H9 (cell line): ENCODE results near the gene GTF2A1L. TPM values are rescaled to one million over a fixed set of nuclear protein-coding genes. Genes with fewer than 3 reads are reported as not detected.
A peak's percentile ranks its signal among the peaks of the same experiment; 100 is the strongest.

Experiments
- DNase-seq: peaks from one replicate; pipeline ENCODE4 v3.0.0-alpha.2; 2017
- H2AFZ ChIP-seq: one replicate; pipeline ENCODE4 v1.6.1; 2013; ENCODE audit warnings: mild to moderate bottlenecking, low read length, control low read depth, moderate library complexity
- H2AK5ac ChIP-seq: 2 replicates; pipeline ENCODE4 v1.6.1; 2013; ENCODE audit warnings: low read length, control low read depth, mixed read lengths; ENCODE audit not compliant: insufficient read length
- H2BK120ac ChIP-seq: one replicate; pipeline ENCODE4 v1.6.1; 2013; ENCODE audit warnings: low read depth, mild to moderate bottlenecking, low read length, control low read depth, inconsistent platforms; ENCODE audit not compliant: poor library complexity, severe bottlenecking
- H2BK12ac ChIP-seq: 2 replicates; pipeline ENCODE4 v1.6.1; 2013; ENCODE audit warnings: low read length, control low read depth, mixed read lengths, low read depth; ENCODE audit not compliant: insufficient read length
- H2BK15ac ChIP-seq: 2 replicates; pipeline ENCODE4 v1.6.1; 2013; ENCODE audit warnings: low read depth, low read length, control low read depth
- H2BK20ac ChIP-seq: one replicate; pipeline ENCODE4 v1.6.1; 2013; ENCODE audit warnings: low read depth, mild to moderate bottlenecking, low read length, control low read depth, inconsistent platforms; ENCODE audit not compliant: poor library complexity, severe bottlenecking
- H2BK5ac ChIP-seq: 2 replicates; pipeline ENCODE4 v1.6.1; 2013; ENCODE audit warnings: low read length, control low read depth, mixed read lengths; ENCODE audit not compliant: insufficient read length
- H3K14ac ChIP-seq: 2 replicates; pipeline ENCODE4 v1.6.1; 2013; ENCODE audit warnings: low read length, control low read depth; ENCODE audit not compliant: insufficient read depth
- H3K18ac ChIP-seq: 2 replicates; pipeline ENCODE4 v1.6.1; 2013; ENCODE audit warnings: low read depth, mild to moderate bottlenecking, mixed read lengths, low read length, control low read depth; ENCODE audit not compliant: insufficient read length
- H3K23ac ChIP-seq: 2 replicates; pipeline ENCODE4 v1.6.1; 2013; ENCODE audit warnings: low read length, control low read depth, mixed read lengths, low read depth; ENCODE audit not compliant: insufficient read length
- H3K23me2 ChIP-seq: 2 replicates; pipeline ENCODE4 v1.6.1; 2013; ENCODE audit warnings: low read depth, mild to moderate bottlenecking, mixed read lengths, low read length, control low read depth; ENCODE audit not compliant: insufficient read length, poor library complexity, severe bottlenecking
- H3K27ac ChIP-seq: 2 replicates; pipeline ENCODE4 v1.5.1; 2013; ENCODE audit warnings: low read length, control low read depth, mixed read lengths, low read depth; ENCODE audit not compliant: insufficient read length
- H3K27me3 ChIP-seq: 2 replicates; pipeline ENCODE4 v1.6.1; 2013; ENCODE audit warnings: low read length, control low read depth, inconsistent platforms; ENCODE audit not compliant: insufficient read depth
- H3K4ac ChIP-seq: 2 replicates; pipeline ENCODE4 v1.6.1; 2013; ENCODE audit warnings: low read depth, mild to moderate bottlenecking, control low read depth, inconsistent platforms, low read length, moderate library complexity
- H3K4me1 ChIP-seq: 2 replicates; pipeline ENCODE4 v1.6.1; 2013; ENCODE audit warnings: low read length, control low read depth, inconsistent platforms; ENCODE audit not compliant: insufficient read depth
- H3K4me2 ChIP-seq: 2 replicates; pipeline ENCODE4 v1.6.1; 2013; ENCODE audit warnings: low read length, control low read depth, mixed read lengths; ENCODE audit not compliant: insufficient read length, insufficient read depth
- H3K56ac ChIP-seq: 2 replicates; pipeline ENCODE4 v1.6.1; 2013; ENCODE audit warnings: low read depth, mild to moderate bottlenecking, mixed read lengths, low read length, control low read depth; ENCODE audit not compliant: insufficient read length
- H3K79me1 ChIP-seq: 2 replicates; pipeline ENCODE4 v1.6.1; 2013; ENCODE audit warnings: low read depth, mild to moderate bottlenecking, moderate library complexity, low read length, control low read depth, inconsistent platforms; ENCODE audit not compliant: insufficient read depth, poor library complexity, severe bottlenecking
- H3K79me2 ChIP-seq: 2 replicates; pipeline ENCODE4 v1.6.1; 2013; ENCODE audit warnings: low read length, control low read depth, inconsistent platforms; ENCODE audit not compliant: insufficient read depth
- H3K9ac ChIP-seq: 2 replicates; pipeline ENCODE4 v1.6.1; 2013; ENCODE audit warnings: low read length, control low read depth, mixed read lengths; ENCODE audit not compliant: insufficient read length; ENCODE audit errors: extremely low read depth
- H3K9me3 ChIP-seq: one replicate; pipeline ENCODE4 v1.6.1; 2013; ENCODE audit warnings: low read depth, low read length, inconsistent platforms; ENCODE audit not compliant: control insufficient read depth
- H3T11ph ChIP-seq: one replicate; pipeline ENCODE4 v1.6.1; 2013; ENCODE audit warnings: mild to moderate bottlenecking, low read length, control low read depth, inconsistent platforms
- H4K20me1 ChIP-seq: one replicate; pipeline ENCODE4 v1.6.1; 2013; ENCODE audit not compliant: control insufficient read depth, insufficient read length, insufficient read depth
- H4K5ac ChIP-seq: 2 replicates; pipeline ENCODE4 v1.6.1; 2013; ENCODE audit warnings: low read depth, mild to moderate bottlenecking, mixed read lengths, low read length, control low read depth; ENCODE audit not compliant: insufficient read length
- H4K8ac ChIP-seq: replicated peaks from 2 replicates; pipeline ENCODE4 v1.6.1; 2013; ENCODE audit warnings: low read length, control low read depth, mixed read lengths, low read depth; ENCODE audit not compliant: insufficient read length
- H4K91ac ChIP-seq: 2 replicates; pipeline ENCODE4 v1.6.1; 2013; ENCODE audit warnings: low read depth, mild to moderate bottlenecking, moderate library complexity, mixed read lengths, low read length, control low read depth; ENCODE audit not compliant: insufficient read length
- H3K27ac Mint-ChIP-seq, 3 experiments: 2 replicates in 2 of 3; 3 replicates in 1 of 3; pipeline ENCODE4 v1.8.0; 2020 to 2021; ENCODE audit warnings: mixed read lengths in 3 of 3, mild to moderate bottlenecking in 1 of 3, moderate library complexity in 1 of 3
- H3K27me3 Mint-ChIP-seq: 2 replicates; pipeline ENCODE4 v1.8.0; 2021; ENCODE audit warnings: low read depth, mild to moderate bottlenecking, moderate library complexity, mixed read lengths
- H3K36me3 Mint-ChIP-seq, 3 experiments: 2 replicates in 2 of 3; 3 replicates in 1 of 3; pipeline ENCODE4 v1.8.0; 2020 to 2021; ENCODE audit warnings: low read depth in 3 of 3, mixed read lengths in 3 of 3; ENCODE audit not compliant: insufficient read depth in 1 of 3
- H3K4me1 Mint-ChIP-seq, 2 experiments: 2 replicates each; pipeline ENCODE4 v1.8.0; 2020; ENCODE audit warnings: mixed read lengths in 2 of 2
- H3K4me3 Mint-ChIP-seq, 2 experiments: 2 replicates in 1 of 2; 3 replicates in 1 of 2; pipeline ENCODE4 v1.8.0; 2020 to 2021; ENCODE audit warnings: mild to moderate bottlenecking in 2 of 2, mixed read lengths in 2 of 2, moderate library complexity in 1 of 2
- H3K9me3 Mint-ChIP-seq, 2 experiments: 2 replicates in 1 of 2; 3 replicates in 1 of 2; pipeline ENCODE4 v1.8.0; 2020; ENCODE audit warnings: mild to moderate bottlenecking in 2 of 2, mixed read lengths in 2 of 2, moderate library complexity in 1 of 2
- WGBS: extraction: QIAGEN DNeasy Blood & Tissue Kit; methylation state at CpG from one replicate; pipeline ENCODE4 v1.1.7; 2013; ENCODE audit warnings: missing lambda C conversion rate, low lambda C conversion rate, mixed read lengths; ENCODE audit not compliant: insufficient read length; ENCODE audit errors: extremely low coverage; 5-methylcytosine and 5-hydroxymethylcytosine counted together
- total RNA-seq: library from RNA; stranded (reverse); gene quantifications from 2 replicates; pipeline ENCODE4 v1.2.1, GENCODE V29; 2021
- TF ChIP-seq, protein P1 (sequence below): fragments of 200-600 bp; sonication (generic); conservative IDR thresholded peaks from 3 replicates; pipeline ENCODE4 v1.8.0; 2021; ENCODE audit warnings: antibody characterized with exemption, mild to moderate bottlenecking

Gene GTF2A1L
- total RNA-seq, 1 experiment from 2014 or later, result not detected

DNA sequence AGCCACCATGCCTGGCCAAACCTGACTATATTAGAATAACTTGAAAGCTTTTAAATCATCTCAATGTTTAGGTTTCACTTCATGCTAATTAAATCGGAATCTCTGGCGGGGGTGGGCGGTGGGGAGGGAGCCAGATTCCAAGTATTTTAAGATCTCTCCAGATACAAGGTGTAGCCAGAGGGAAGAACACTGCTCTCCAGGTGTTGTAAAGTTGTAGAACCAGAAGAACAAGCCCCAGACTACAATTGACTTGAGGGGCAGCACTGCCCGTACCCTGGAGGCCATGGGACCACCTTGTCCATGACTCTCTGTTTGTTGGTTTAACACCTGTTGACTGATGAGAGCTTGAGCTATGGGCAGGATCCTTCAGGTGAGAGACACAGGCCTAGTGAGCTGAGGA, 33.1 kb upstream of the GTF2A1L start:
- no CpG with 5 or more reads among the region's 4 CpGs for WGBS
- no peak overlapping the region for H3K18ac ChIP-seq
- H3K9me3 ChIP-seq, result no peaks in the 10 kb centered on the region
- no peak for DNase-seq
- H3K27me3 Mint-ChIP-seq, result peaks cover 14% of the 10 kb centered on the region
- no peak overlapping the region for H4K5ac ChIP-seq
- H3K4me2 ChIP-seq, result no peak overlapping the region
- H3K4me1 Mint-ChIP-seq, result peaks cover 36 to 42% of the 10 kb centered on the region in 2 experiments
- peaks cover 20 to 37% (median 26%) of the 10 kb centered on the region in 3 experiments for H3K36me3 Mint-ChIP-seq
- H3K4me1 ChIP-seq, result peaks cover 10% of the 10 kb centered on the region; the same call in 1 of the 2 replicates
- H3K23ac ChIP-seq, result no peak overlapping the region
- no peak overlapping the region for H3T11ph ChIP-seq
- no peak overlapping the region for H3K14ac ChIP-seq
- H3K23me2 ChIP-seq, result no peaks in the 10 kb centered on the region
- H2BK20ac ChIP-seq, result no peak overlapping the region
- H2BK120ac ChIP-seq, result no peak overlapping the region
- H3K9me3 Mint-ChIP-seq, result no peaks in the 10 kb centered on the region; a peak in 1 of 5 replicates
- no peak overlapping the region for H4K8ac ChIP-seq
- H4K91ac ChIP-seq, result no peak overlapping the region
- no peak overlapping the region for H3K4ac ChIP-seq
- no peak overlapping the region for H3K9ac ChIP-seq
- H3K27me3 ChIP-seq, result no peaks in the 10 kb centered on the region
- no peak overlapping the region for H2AK5ac ChIP-seq
- H2BK15ac ChIP-seq, result no peak overlapping the region
- TF ChIP-seq, protein P1, sequence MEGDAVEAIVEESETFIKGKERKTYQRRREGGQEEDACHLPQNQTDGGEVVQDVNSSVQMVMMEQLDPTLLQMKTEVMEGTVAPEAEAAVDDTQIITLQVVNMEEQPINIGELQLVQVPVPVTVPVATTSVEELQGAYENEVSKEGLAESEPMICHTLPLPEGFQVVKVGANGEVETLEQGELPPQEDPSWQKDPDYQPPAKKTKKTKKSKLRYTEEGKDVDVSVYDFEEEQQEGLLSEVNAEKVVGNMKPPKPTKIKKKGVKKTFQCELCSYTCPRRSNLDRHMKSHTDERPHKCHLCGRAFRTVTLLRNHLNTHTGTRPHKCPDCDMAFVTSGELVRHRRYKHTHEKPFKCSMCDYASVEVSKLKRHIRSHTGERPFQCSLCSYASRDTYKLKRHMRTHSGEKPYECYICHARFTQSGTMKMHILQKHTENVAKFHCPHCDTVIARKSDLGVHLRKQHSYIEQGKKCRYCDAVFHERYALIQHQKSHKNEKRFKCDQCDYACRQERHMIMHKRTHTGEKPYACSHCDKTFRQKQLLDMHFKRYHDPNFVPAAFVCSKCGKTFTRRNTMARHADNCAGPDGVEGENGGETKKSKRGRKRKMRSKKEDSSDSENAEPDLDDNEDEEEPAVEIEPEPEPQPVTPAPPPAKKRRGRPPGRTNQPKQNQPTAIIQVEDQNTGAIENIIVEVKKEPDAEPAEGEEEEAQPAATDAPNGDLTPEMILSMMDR, result no peak
- H2BK5ac ChIP-seq, result no peak overlapping the region
- H3K56ac ChIP-seq, result no peak overlapping the region
- H2BK12ac ChIP-seq, result no peak overlapping the region
- H4K20me1 ChIP-seq, result no peaks in the 10 kb centered on the region
- H3K4me3 Mint-ChIP-seq, result no peak overlapping the region; a peak in 1 of 5 replicates
- H3K79me2 ChIP-seq, result no peaks in the 10 kb centered on the region
- H2AFZ ChIP-seq, result no peak overlapping the region
- no peak overlapping the region for H3K27ac ChIP-seq
- no peaks in the 10 kb centered on the region for H3K79me1 ChIP-seq
- H3K27ac Mint-ChIP-seq, result peak overlapping the region; percentile 3 to 93 (median 73); a peak in 4 of 7 replicates
